Stimulated activated CD4-positive, alpha-beta T cell treated with anti-CD3 and anti-CD28 coated beads, Interleukin-4, amount 100 ng/mL, for 48 hours (primary cell): ENCODE measurements around the gene SERPINA4.

ENCODE experiments used
- DNase-seq, 2 donors: peaks; one replicate each; pipeline ENCODE4 v3.0.0-alpha.2; 2020; ENCODE audit warnings: low read depth in 2 of 2

SERPINA4 gene, protein sequence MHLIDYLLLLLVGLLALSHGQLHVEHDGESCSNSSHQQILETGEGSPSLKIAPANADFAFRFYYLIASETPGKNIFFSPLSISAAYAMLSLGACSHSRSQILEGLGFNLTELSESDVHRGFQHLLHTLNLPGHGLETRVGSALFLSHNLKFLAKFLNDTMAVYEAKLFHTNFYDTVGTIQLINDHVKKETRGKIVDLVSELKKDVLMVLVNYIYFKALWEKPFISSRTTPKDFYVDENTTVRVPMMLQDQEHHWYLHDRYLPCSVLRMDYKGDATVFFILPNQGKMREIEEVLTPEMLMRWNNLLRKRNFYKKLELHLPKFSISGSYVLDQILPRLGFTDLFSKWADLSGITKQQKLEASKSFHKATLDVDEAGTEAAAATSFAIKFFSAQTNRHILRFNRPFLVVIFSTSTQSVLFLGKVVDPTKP

DNA sequence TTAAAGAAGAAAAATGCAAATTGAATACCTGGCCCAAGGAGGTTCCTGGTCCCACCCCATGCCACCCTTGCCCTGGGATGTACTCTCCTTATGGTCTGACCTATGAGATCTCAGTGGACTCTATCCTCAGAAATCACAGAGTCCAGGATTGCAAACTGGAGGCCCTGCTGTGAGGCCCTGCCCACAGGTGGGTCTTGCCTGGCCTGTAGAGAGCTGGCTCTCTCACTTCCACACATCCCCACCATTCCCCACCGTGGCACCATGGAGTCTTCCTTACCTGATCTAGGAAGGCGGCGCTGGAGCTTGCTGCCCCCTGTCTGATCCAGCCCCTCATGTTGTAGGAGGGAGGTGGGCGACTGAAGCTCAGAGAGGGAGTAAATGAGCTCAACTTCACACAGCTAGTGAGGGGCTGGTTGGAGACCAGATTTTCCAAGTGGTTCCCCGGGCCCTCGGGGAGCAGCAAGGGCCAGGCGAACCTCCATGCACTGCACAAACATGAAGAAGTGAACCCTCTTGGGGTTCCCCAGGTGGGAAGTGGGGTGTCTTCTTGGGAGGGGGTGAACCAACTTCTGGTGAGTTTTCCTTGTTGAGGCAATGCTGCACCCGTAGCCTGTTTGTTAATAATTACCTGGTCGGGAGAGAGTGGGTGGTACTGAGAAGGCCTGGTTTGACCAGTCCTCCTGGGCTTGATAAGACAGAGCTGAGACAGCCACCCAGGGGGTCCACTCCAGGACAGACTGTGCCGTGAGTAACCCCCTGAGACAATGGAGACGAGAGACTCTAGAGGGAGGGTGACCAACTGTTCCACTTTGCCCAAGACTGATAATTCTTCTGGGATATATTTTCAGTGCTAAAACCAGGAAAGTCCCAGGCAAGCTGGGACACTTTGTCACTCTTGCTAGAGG, at the start of gene SERPINA4:
Gene SERPINA4 (plus strand): TSS at position 692 of the 905 bp plus-strand sequence. CDS start 2,041 bp downstream, outside the sequence.
- no peak for DNase-seq

DNA sequence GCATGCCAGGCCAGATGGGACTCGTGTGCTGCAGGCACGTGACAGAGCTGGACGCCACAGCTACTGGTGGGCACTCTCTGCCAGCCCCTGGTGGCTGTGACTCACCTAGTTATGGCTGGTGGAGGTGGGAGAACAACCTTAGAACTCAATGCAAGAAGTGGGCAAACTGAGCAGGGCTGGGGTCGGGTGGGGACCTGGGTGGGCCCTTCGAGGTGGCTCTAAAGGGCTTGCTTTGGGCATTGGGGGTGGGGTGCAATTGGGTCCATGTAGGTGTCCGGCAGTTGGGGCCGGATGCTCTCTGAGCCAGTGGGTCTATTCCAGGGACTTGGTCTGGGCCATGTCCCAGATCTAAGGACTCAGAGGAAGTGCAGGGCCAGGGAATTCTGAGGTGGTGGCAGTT, 46.9 kb upstream of the SERPINA4 start:
- DNase-seq = no peak

- no peak for DNase-seq
These were observed 45.8 kb upstream of the SERPINA4 start for GRCh38 chr14:94515426-94515825.

DNA sequence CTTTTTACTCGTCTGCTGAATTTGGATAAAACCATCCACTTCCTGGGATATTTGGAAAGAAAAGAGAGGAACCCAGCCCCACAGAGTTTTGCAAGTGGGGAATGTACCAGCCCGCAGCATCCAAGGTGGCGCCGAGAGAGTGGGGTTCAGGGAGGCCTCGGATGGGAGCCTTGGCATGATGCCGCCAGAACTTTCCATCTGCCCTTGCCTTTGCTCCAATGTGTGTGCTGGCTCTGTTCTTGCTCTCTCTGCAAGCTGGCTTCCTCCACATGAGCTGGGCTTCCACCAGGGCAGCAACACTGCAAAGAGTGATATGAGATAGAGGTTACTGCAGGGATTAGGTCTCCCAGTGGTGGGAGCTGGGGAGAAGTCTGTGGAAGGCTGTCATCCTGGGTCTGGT, 45.4 kb upstream of the SERPINA4 start:
- no peak for DNase-seq

GRCh38 chr14:94517248-94517640, 44.0 kb upstream of the SERPINA4 start:
- DNase-seq = no peak

DNA sequence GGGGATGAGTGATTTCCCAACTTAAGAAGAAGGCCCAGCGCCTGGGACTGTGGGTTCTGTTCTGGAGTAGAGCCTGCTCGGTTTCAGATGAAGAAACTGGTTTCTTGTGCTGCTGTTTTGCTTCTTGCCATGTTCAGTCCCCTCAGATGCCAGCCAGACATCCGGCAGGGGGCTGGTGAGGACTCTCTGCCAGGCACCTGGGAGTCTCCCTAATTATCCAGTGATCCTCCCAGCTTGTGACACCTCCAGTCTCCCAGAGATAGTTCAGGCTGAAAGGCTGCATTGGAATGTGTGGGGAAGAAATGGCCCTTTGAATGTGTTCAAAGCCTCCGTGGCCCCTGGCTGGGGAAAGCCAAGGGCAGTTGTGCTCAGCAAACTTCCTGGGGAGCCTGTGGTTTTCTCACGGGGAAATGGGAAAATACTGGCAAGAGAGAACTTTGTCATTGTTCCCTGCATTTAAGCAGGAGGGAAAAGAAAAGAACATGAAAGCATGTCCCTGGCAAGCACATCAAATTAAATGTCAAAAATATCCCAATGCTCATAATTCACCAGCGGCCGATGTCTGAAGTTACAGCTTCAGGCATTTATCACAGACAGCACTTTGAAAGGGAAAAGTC, 43.5 kb upstream of the SERPINA4 start:
- DNase-seq = no peak

- DNase-seq = no peak
These were observed 39.7 kb upstream of the SERPINA4 start for GRCh38 chr14:94521375-94522114.

GRCh38 chr14:94522115-94522724, 39.0 kb upstream of the SERPINA4 start:
- no peak for DNase-seq

GRCh38 chr14:94523265-94523664, 38.0 kb upstream of the SERPINA4 start:
- no peak for DNase-seq

- no peak for DNase-seq
These were observed 37.1 kb upstream of the SERPINA4 start for GRCh38 chr14:94524093-94524492.

DNA sequence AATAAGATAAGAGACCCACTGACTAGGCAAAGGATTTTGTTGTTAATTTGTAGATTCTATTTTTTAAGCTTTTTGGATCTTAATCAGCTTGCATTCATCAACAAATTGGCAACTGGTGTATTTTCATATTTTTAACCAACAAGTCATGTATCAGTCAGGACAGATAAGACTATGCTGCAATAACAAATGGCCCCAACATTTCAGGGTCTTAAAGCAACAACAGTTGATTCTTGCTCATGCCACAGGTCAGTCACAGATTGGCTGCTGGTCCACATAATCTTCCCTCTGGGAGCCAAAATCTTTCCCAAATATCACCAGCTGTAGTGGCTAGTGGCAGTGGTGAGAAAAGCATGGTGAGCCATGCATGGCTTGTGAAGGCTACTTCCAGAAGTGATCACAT, 30.1 kb upstream of the SERPINA4 start:
- DNase-seq = no peak

- no peak for DNase-seq
These were observed 28.8 kb upstream of the SERPINA4 start for GRCh38 chr14:94532447-94532846.

GRCh38 chr14:94535506-94535905, 25.7 kb upstream of the SERPINA4 start:
- DNase-seq = no peak

DNA sequence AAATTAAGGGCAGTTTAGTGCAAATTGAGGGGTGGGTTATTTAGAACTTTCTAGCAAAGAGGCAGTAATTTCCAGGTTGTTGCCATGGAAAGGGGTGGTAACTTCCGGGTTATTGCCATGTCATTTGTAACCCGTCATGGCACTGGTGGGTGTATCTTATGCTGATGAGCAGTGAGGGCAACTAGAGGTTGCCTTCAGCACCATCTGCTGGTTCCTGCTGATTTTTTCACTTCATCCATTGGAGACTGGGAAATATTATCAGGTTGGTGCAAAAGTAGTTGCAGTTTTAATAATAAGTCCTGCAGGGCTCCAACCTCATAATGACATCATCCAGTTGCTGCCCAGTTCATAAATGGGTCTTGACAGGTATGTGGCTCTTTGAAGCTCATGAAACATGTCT, 24.4 kb upstream of the SERPINA4 start:
- no peak for DNase-seq

GRCh38 chr14:94538070-94538740, 23.0 kb upstream of the SERPINA4 start:
- DNase-seq = no peak

GRCh38 chr14:94539181-94539580, 22.1 kb upstream of the SERPINA4 start:
- DNase-seq = no peak

DNA sequence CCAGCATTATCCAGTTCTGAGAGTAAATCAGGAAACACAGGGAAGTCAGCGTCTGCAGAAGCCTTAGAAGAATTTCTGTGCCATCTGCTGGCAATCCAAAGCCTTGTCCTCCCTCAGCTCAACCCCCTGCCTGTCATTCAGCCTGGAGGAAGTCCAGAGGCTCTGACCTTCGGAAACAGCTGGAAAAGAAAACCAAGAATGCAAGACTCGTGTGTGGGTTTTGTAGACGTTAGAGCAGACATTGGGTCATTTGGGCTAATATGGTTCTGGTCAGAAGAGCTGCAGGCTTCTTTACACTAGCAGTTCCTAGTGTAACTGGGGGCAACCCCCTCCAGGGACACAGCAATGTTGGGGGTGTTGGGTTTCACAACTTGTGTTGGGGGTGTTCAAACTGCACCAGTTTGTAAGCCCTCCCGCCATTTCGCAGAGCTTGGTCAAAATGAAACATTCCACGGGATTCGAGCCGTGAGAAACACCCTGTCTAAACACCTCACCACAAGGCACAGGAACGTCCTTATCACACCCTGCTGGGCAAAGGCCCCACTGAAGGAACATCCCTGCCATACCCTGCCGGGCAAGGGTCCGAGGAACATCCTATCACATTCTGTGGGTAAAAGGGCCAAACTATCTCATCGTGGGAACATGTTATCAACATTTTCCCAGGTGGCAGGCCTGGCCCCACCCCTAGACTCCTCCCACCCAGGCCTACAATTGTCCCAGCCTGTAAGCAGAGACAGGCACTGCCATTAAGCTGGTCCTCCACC, 21.0 kb upstream of the SERPINA4 start:
- DNase-seq = no peak

DNA sequence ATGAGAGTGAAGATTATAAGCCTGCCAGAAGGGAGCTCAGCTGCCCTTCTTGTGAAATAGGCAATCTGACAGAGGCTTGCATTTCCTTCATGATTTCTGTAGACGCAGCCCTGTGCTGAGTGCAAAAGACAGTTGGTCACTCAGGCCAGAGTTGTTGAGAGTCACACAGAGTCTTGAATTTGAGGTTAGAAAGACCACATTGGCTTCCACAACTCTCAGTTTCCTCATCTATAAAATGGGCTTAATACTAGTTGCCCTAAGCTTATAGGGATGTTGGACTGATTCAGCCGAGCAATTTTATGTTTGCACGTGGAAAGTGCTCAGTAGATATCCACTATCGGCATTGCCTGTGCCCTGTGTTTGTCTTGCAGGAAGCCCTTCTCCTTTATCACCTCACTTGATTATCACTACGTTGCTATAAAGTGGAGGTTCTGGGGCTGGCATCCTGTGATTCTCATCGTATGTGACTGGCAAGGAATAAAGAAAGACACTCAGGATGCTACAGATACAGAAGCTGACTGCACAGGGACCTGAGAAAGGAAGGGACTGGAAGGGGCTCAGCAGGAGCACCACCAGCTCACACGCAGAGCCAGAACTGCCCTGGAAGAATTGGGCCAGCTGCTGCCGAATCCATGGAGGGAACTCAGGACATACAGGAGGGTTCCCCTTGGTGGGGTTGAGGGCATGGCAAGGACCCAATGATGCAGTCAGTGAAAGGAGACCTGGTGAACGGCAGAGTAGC, 19.8 kb upstream of the SERPINA4 start:
- DNase-seq = no peak
